CD8-positive, alpha-beta memory T cell (primary cell): ENCODE measurements around the gene DIDO1. TPM values are rescaled to one million over a fixed set of nuclear protein-coding genes. Genes with fewer than 3 reads are reported as not detected.
A peak's percentile ranks its signal among the peaks of the same experiment; 100 is the strongest.

ENCODE experiments used
- CTCF ChIA-PET: fragments of 350-600 bp; sonication (Branson Sonifier 250); formaldehyde crosslinking; loops from one replicate; lab custom pipeline; 2021; ENCODE audit warnings: antibody characterized with exemption; lab: Charles Lee
- POLR2A ChIA-PET: fragments of 350-600 bp; sonication (Branson Sonifier 250); formaldehyde crosslinking; loops from one replicate; lab custom pipeline; 2021; ENCODE audit warnings: antibody characterized with exemption; lab: Charles Lee
- DNase-seq, 5 donors: peaks; one replicate each; pipeline versions ENCODE4 v3.0.0 to v3.0.0-alpha.2; 2020 to 2022; ENCODE audit warnings: mixed read lengths in 1 of 5
- H3K27ac ChIP-seq: one replicate; pipeline ENCODE4 v1.7.0; 2013; ENCODE audit warnings: low read depth, mild to moderate bottlenecking, low read length, moderate library complexity
- H3K27me3 ChIP-seq: 2 replicates; pipeline ENCODE4 v1.7.0; 2013; ENCODE audit warnings: low read length, mild to moderate bottlenecking; ENCODE audit not compliant: insufficient read depth, poor library complexity, severe bottlenecking
- H3K36me3 ChIP-seq: 2 replicates; pipeline ENCODE4 v1.7.0; 2013; ENCODE audit warnings: mild to moderate bottlenecking, low read length, moderate library complexity; ENCODE audit not compliant: insufficient read depth
- H3K4me1 ChIP-seq: 2 replicates; pipeline ENCODE4 v1.7.0; 2013; ENCODE audit warnings: mild to moderate bottlenecking, low read length, moderate library complexity; ENCODE audit not compliant: insufficient read depth
- H3K4me3 ChIP-seq: 2 replicates; pipeline ENCODE4 v1.7.0; 2013; ENCODE audit warnings: mild to moderate bottlenecking, low read length
- H3K9me3 ChIP-seq: 2 replicates; pipeline ENCODE4 v1.7.0; 2013; ENCODE audit warnings: mild to moderate bottlenecking, low read length
- H3K27ac Mint-ChIP-seq, 8 donors: one replicate each; pipeline ENCODE4 v1.8.0; 2020 to 2021; ENCODE audit warnings: mixed read lengths in 8 of 8, mild to moderate bottlenecking in 6 of 8, inconsistent platforms in 3 of 8, moderate library complexity in 3 of 8
- H3K27me3 Mint-ChIP-seq, 2 donors: one replicate each; pipeline ENCODE4 v1.8.0; 2020 to 2021; ENCODE audit warnings: mixed read lengths in 2 of 2, mild to moderate bottlenecking in 1 of 2, moderate library complexity in 1 of 2
- H3K36me3 Mint-ChIP-seq, 3 donors: one replicate each; pipeline ENCODE4 v1.8.0; 2020 to 2021; ENCODE audit warnings: mixed read lengths in 3 of 3, inconsistent platforms in 1 of 3, mild to moderate bottlenecking in 1 of 3
- H3K4me1 Mint-ChIP-seq, 3 donors: one replicate each; pipeline ENCODE4 v1.8.0; 2020 to 2021; ENCODE audit warnings: mixed read lengths in 3 of 3, inconsistent platforms in 1 of 3, mild to moderate bottlenecking in 1 of 3
- H3K4me3 Mint-ChIP-seq, 7 donors: one replicate each; pipeline ENCODE4 v1.8.0; 2020 to 2021; ENCODE audit warnings: mixed read lengths in 7 of 7, mild to moderate bottlenecking in 6 of 7, moderate library complexity in 4 of 7, inconsistent platforms in 2 of 7
- H3K9me3 Mint-ChIP-seq, 5 donors: one replicate each; pipeline ENCODE4 v1.8.0; 2020 to 2022; ENCODE audit warnings: mixed read lengths in 5 of 5, mild to moderate bottlenecking in 3 of 5, moderate library complexity in 2 of 5, inconsistent platforms in 1 of 5
- polyA plus RNA-seq: library from polyadenylated mRNA; unstranded; fragments of 300-500 nt; fragmentation: Illumina TruSeq; gene quantifications from one replicate; pipeline ENCODE4 v1.2.3, GENCODE V29; 2021
- total RNA-seq, 2 experiments: library from RNA; stranded (reverse); gene quantifications; one replicate each; pipeline ENCODE4 v1.2.3, GENCODE V29; 2021

The DIDO1 gene
- total and polyA plus RNA-seq, 3 experiments from 2014 or later: 39.0 to 57.3 (median 55.3) TPM

GRCh38 chr20:62937268-62938104, 11.2 kb upstream of the DIDO1 start:
- Histone ChIP-seq H3K4me1 (peaks cover 49% of the 10 kb centered on the region), H3K27ac (peak overlapping the region; percentile 87), H3K36me3 (peaks cover 8% of the 10 kb centered on the region), H3K4me3 (peak overlapping the region; percentile 93), H3K9me3 (no peaks in the 10 kb centered on the region), H3K27me3 (no peaks in the 10 kb centered on the region)
- H3K27ac Mint-ChIP-seq: peak overlapping the region; percentile 94 to 98 (median 96)
- H3K4me1 Mint-ChIP-seq: peaks cover 29 to 44% (median 43%) of the 10 kb centered on the region in 3 donors
- peak; percentile 95 to 98 (median 97) for DNase-seq
- ChIA-PET CTCF (interaction anchor here (1.1 to 4.6 kb wide), 5 partner anchors 11 to 34 kb away, joined by 5 to 38 read pairs (median 7); partner anchors contain the start of genes DIDO1 and SLC17A9), POLR2A (interaction anchor here (0.5 to 2.9 kb wide), 12 partner anchors 8 to 815 kb away, joined by 3 to 30 read pairs (median 3); partner anchors contain the start of genes DIDO1, LSM14B, MRGBP and TCFL5)
- peaks cover 0 to 44% (median 5%) of the 10 kb centered on the region in 3 donors for H3K36me3 Mint-ChIP-seq
- H3K9me3 Mint-ChIP-seq: no peaks in the 10 kb centered on the region
- peak overlapping the region in 6 of 7 donors; percentile 94 to 98 (median 98) for H3K4me3 Mint-ChIP-seq
- H3K27me3 Mint-ChIP-seq: no peaks in the 10 kb centered on the region

GRCh38 chr20:62935968-62936585, 9.8 kb upstream of the DIDO1 start:
- Mint-ChIP-seq H3K36me3 (peaks cover 0 to 31% (median 0%) of the 10 kb centered on the region in 3 donors), H3K4me1 (peaks cover 25 to 35% (median 34%) of the 10 kb centered on the region in 3 donors), H3K27ac (no peak overlapping the region), H3K4me3 (peak overlapping the region in 3 of 7 donors; percentile 81 to 98 (median 94)), H3K9me3 (no peaks in the 10 kb centered on the region), H3K27me3 (no peaks in the 10 kb centered on the region)
- Histone ChIP-seq H3K9me3 (no peaks in the 10 kb centered on the region), H3K4me3 (no peak overlapping the region), H3K27me3 (no peaks in the 10 kb centered on the region), H3K36me3 (peaks cover 8% of the 10 kb centered on the region), H3K27ac (no peak overlapping the region), H3K4me1 (peaks cover 49% of the 10 kb centered on the region)
- ChIA-PET POLR2A (interaction anchor here (1.1 to 2.5 kb wide), 3 partner anchors 10 to 18 kb away, joined by 3 to 30 read pairs (median 11); partner anchors contain the start of gene DIDO1), CTCF (interaction anchor here (1.1 to 4.6 kb wide), 6 partner anchors 9 to 32 kb away, joined by 5 to 38 read pairs (median 7); partner anchors contain the start of genes DIDO1 and SLC17A9)
- no peak for DNase-seq

DNA sequence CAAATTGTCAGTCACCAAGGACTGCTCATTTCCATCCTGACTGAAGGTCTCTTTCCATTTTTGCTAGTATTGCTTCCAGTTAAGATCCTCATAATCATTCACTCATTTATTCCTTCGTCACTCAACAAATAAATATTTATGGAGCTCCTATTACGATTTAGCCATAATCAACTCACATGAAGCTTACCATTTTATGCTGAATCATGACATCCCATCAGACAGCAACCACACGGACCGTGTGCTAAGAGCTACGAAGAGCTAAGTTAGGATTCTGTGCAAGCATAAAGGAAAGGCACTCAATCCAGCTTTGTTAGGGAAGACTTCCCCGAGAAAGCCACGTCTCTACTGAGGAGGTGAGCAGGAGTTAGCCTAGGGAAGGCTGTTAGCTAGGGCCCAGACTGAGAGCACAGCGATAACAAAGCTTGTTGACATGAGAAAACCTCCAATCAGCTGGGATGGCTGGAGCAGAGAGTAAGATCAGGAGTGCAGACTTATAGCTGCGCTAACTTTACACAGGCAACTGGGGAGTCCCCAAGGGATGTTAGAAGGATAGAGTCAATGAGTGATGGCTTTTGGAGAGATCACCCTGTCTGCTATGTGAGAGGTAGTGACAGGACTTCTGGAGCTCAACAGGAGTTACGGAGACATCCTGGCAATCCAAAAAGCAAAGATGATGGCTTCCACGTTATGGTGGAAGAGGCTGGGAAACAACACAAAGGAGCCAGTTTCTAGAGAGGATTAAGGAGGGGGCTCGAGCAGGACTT, 9.1 kb upstream of the DIDO1 start:
- H3K9me3 Mint-ChIP-seq: no peaks in the 10 kb centered on the region

GRCh38 chr20:62933966-62934365, 7.7 kb upstream of the DIDO1 start:
- DNase-seq: no peak

More for the DNA sequence above, 9.1 kb upstream of the DIDO1 start:
- H3K4me1 ChIP-seq: peaks cover 43% of the 10 kb centered on the region
- no peak overlapping the region for H3K27ac Mint-ChIP-seq
- H3K36me3 ChIP-seq: peaks cover 8% of the 10 kb centered on the region
- H3K27me3 ChIP-seq: no peaks in the 10 kb centered on the region
- no peak for DNase-seq
- peaks cover 0 to 27% (median 0%) of the 10 kb centered on the region in 3 donors for H3K36me3 Mint-ChIP-seq
- no peaks in the 10 kb centered on the region for H3K27me3 Mint-ChIP-seq
- POLR2A ChIA-PET: interaction anchor here (1.0 to 1.9 kb wide), 3 partner anchors 9 to 17 kb away, joined by 3 to 11 read pairs (median 5); no protein-coding TSS in a partner anchor
- no peaks in the 10 kb centered on the region for H3K9me3 ChIP-seq
- no peak overlapping the region for H3K27ac ChIP-seq
- CTCF ChIA-PET: interaction anchor here (1.5 to 4.6 kb wide), 5 partner anchors 9 to 37 kb away, joined by 4 to 38 read pairs (median 7); partner anchors contain the start of gene DIDO1
- H3K4me1 Mint-ChIP-seq: peaks cover 26 to 33% (median 31%) of the 10 kb centered on the region in 3 donors
- H3K4me3 Mint-ChIP-seq: no peak overlapping the region
- H3K4me3 ChIP-seq: no peak overlapping the region

GRCh38 chr20:62931464-62931863, 5.2 kb upstream of the DIDO1 start:
- H3K36me3 ChIP-seq: peaks cover 8% of the 10 kb centered on the region
- POLR2A ChIA-PET: no interaction called here
- H3K4me3 ChIP-seq: no peak overlapping the region
- peaks cover 0 to 20% (median 0%) of the 10 kb centered on the region in 3 donors for H3K36me3 Mint-ChIP-seq
- no peaks in the 10 kb centered on the region for H3K27me3 ChIP-seq
- H3K4me3 Mint-ChIP-seq: peak overlapping the region in 1 of 7 donors; percentile 3
- no peak overlapping the region for H3K27ac ChIP-seq
- peak overlapping the region in 3 of 8 donors; percentile 50 to 98 (median 65) for H3K27ac Mint-ChIP-seq
- peaks cover 54% of the 10 kb centered on the region for H3K4me1 ChIP-seq
- no peaks in the 10 kb centered on the region for H3K27me3 Mint-ChIP-seq
- H3K4me1 Mint-ChIP-seq: peaks cover 35 to 41% (median 38%) of the 10 kb centered on the region in 3 donors
- DNase-seq: no peak
- CTCF ChIA-PET: interaction anchor here (1.1 kb wide), 1 partner anchor 11 kb away, joined by 3 read pairs; no protein-coding TSS in a partner anchor
- no peaks in the 10 kb centered on the region for H3K9me3 ChIP-seq
- H3K9me3 Mint-ChIP-seq: no peaks in the 10 kb centered on the region

More at GRCh38 chr20:62933966-62934365, 7.7 kb upstream of the DIDO1 start:
- H3K36me3 ChIP-seq: peaks cover 8% of the 10 kb centered on the region
- H3K9me3 ChIP-seq: no peaks in the 10 kb centered on the region
- Mint-ChIP-seq H3K27ac (no peak overlapping the region), H3K4me3 (no peak overlapping the region), H3K4me1 (peaks cover 24 to 33% (median 32%) of the 10 kb centered on the region in 3 donors), H3K27me3 (no peaks in the 10 kb centered on the region), H3K9me3 (no peaks in the 10 kb centered on the region), H3K36me3 (peaks cover 0 to 24% (median 0%) of the 10 kb centered on the region in 3 donors)
- ChIA-PET CTCF (interaction anchor here (1.7 to 2.0 kb wide), 2 partner anchors 34 to 39 kb away, joined by 4 to 6 read pairs; no protein-coding TSS in a partner anchor), POLR2A (interaction anchor here (1.9 kb wide), 1 partner anchor 9 kb away, joined by 11 read pairs; no protein-coding TSS in a partner anchor)
- no peak overlapping the region for H3K4me3 ChIP-seq
- no peaks in the 10 kb centered on the region for H3K27me3 ChIP-seq
- H3K27ac ChIP-seq: no peak overlapping the region
- peaks cover 40% of the 10 kb centered on the region for H3K4me1 ChIP-seq

- Histone ChIP-seq H3K4me1 (peaks cover 40% of the 10 kb centered on the region), H3K27ac (peak overlapping the region; percentile 53), H3K36me3 (no peaks in the 10 kb centered on the region), H3K4me3 (peak overlapping the region; percentile 90), H3K27me3 (no peaks in the 10 kb centered on the region), H3K9me3 (no peaks in the 10 kb centered on the region)
- peak; percentile 34 to 68 (median 51) for DNase-seq
- Mint-ChIP-seq H3K4me3 (peak overlapping the region; percentile 91 to 98 (median 94)), H3K36me3 (peaks cover 0 to 27% (median 0%) of the 10 kb centered on the region in 3 donors), H3K9me3 (no peaks in the 10 kb centered on the region), H3K27me3 (peaks cover 0 to 1% of the 10 kb centered on the region in 2 donors), H3K4me1 (peaks cover 47 to 57% (median 52%) of the 10 kb centered on the region in 3 donors), H3K27ac (peak overlapping the region; percentile 86 to 98 (median 94))
- ChIA-PET POLR2A (no interaction called here), CTCF (interaction anchor here (0.8 to 4.5 kb wide), 2 partner anchors 8 kb away, joined by 3 to 38 read pairs; partner anchors contain the start of gene GID8)
These were observed 2.8 kb upstream of the DIDO1 start for GRCh38 chr20:62929051-62929538.
